ENCODE results near the gene RFX4. TPM values are rescaled to one million over a fixed set of nuclear protein-coding genes. Genes with fewer than 3 reads are reported as not detected.

Gene RFX4
- total and polyA plus RNA-seq, 2 of the 8 experiments (the other 6 are each of a cell fraction or from before 2014, with no cell fraction given): 0.06 TPM; not detected in 1

GRCh38 chr12:106804668-106805067 is 221.9 kb downstream of the RFX4 start:
- POLR2A ChIA-PET (ENCODE audit: partially characterized antibody): no interaction called here
- H3K27me3 ChIP-seq (replicated peaks in 1 of 4; ENCODE audit: control insufficient read depth in 3 of 4, extremely low read depth in 1 of 4, insufficient read depth in 3 of 4, low read length in 3 of 4): no peaks in the 10 kb centered on the region
- 82 to 100% methylated on average over 1 to 3 of the region's 3 CpGs for WGBS, 2 experiments (ENCODE audit: extremely low coverage in 1 of 2, insufficient coverage in 1 of 2, insufficient read length in 1 of 2, insufficient replicate concordance in 2 of 2, low coverage in 1 of 2, low lambda C conversion rate in 2 of 2, missing lambda C conversion rate in 1 of 2)

More at GRCh38 chr12:106804668-106805067, 221.9 kb downstream of the RFX4 start:
- FAIRE-seq: no peak
- H4K91ac ChIP-seq (replicated peaks; ENCODE audit: insufficient read length, low read length): no peak overlapping the region
- no peak overlapping the region for H2BK12ac ChIP-seq (ENCODE audit: low read depth, low read length)
- H3K9me3 ChIP-seq (ENCODE audit: insufficient read depth in 2 of 2, low read depth in 1 of 2, low read length in 1 of 2): no peaks in the 10 kb centered on the region
- H3K79me2 ChIP-seq (ENCODE audit: control insufficient read depth in 1 of 2, insufficient read depth in 2 of 2, low read length in 2 of 2): peaks cover 0 to 5% of the 10 kb centered on the region in 2 experiments; a peak in 1 of 4 replicates
- H2BK5ac ChIP-seq (ENCODE audit: low read depth, low read length): no peak overlapping the region
- no peak overlapping the region for H3K14ac ChIP-seq (ENCODE audit: insufficient read length)
- H2BK15ac ChIP-seq (ENCODE audit: low read length): no peak overlapping the region
- no peak overlapping the region for H2AFZ ChIP-seq (ENCODE audit: low read length)
- H3K4ac ChIP-seq (replicated peaks; ENCODE audit: insufficient read length, low read depth, low read length): no peak overlapping the region
- no peak overlapping the region for H3K56ac ChIP-seq (replicated peaks; ENCODE audit: insufficient read length, low read depth, low read length)
- H3K23ac ChIP-seq (ENCODE audit: insufficient read length): no peak overlapping the region
- H3K4me1 ChIP-seq (replicated peaks in 1 of 4; ENCODE audit: control insufficient read depth in 3 of 4, insufficient read depth in 4 of 4, low read length in 3 of 4): no peaks in the 10 kb centered on the region
- no peak overlapping the region for H3K27ac ChIP-seq (ENCODE audit: low read depth, low read length)
- H3K18ac ChIP-seq (ENCODE audit: extremely low read depth, low read length): no peak overlapping the region
- no peaks in the 10 kb centered on the region for H3K23me2 ChIP-seq (ENCODE audit: low read depth, low read length)
- H3K79me1 ChIP-seq (ENCODE audit: low read depth, low read length): no peaks in the 10 kb centered on the region
- no peak overlapping the region for H3K4me2 ChIP-seq (ENCODE audit: insufficient read depth in 1 of 2, low read depth in 2 of 2, low read length in 2 of 2)
- no peaks in the 10 kb centered on the region for H4K20me1 ChIP-seq (replicated peaks in 1 of 2; ENCODE audit: control insufficient read depth in 1 of 2, insufficient read depth in 2 of 2, low read length in 2 of 2)
- H4K5ac ChIP-seq (ENCODE audit: insufficient read length, low read depth, low read length): no peak overlapping the region
- no peak overlapping the region for H3K4me3 ChIP-seq (ENCODE audit: extremely low read depth in 1 of 4, insufficient read depth in 2 of 4, low read depth in 3 of 4, low read length in 4 of 4)
- H4K8ac ChIP-seq (ENCODE audit: extremely low read depth, insufficient read depth, low read length): no peak overlapping the region
- TF ChIP-seq MAFK (IDR thresholded peaks at IDR 0.05; ENCODE audit: low read depth, low read length) (no peak), HDAC2 (IDR thresholded peaks at IDR 0.05; ENCODE audit: borderline replicate concordance in 1 of 2, low read depth in 2 of 2, low read length in 2 of 2) (no peak)
- DNase-seq (ENCODE audit: low read depth in 1 of 2, low spot score in 2 of 2): no peak
- no peak overlapping the region for H2AK5ac ChIP-seq (ENCODE audit: low read depth, low read length)
- no peak overlapping the region for H2BK120ac ChIP-seq (replicated peaks; ENCODE audit: low read depth, low read length)
- CTCF ChIA-PET (ENCODE audit: partially characterized antibody): interaction anchor here (1.7 kb wide), 1 partner anchor 36 kb away, joined by 3 read pairs; no protein-coding TSS in a partner anchor
- H3K9ac ChIP-seq (replicated peaks in 1 of 4; ENCODE audit: extremely low read depth in 1 of 4, low read depth in 3 of 4, low read length in 3 of 4): no peak overlapping the region
- H2BK20ac ChIP-seq (ENCODE audit: low read length): no peak overlapping the region
- H3K36me3 ChIP-seq (ENCODE audit: control insufficient read depth in 2 of 4, insufficient read depth in 4 of 4, low read length in 3 of 4): peaks cover 2 to 9% (median 5%) of the 10 kb centered on the region in 4 experiments; a peak in 5 of 8 replicates

Other genes starting within 250 kb of the RFX4 start
- 13.0 and 13.2 TPM in 2 replicates for gene POLR3B, start 225.3 kb upstream of the RFX4 start, total RNA-seq (2021; fragmentation: NEBNext Ultra II Directional; extraction: Animal tissue kit (Norgen Biotek cat#: 25700))
- 4.2 and 5.0 TPM in 2 replicates for gene POLR3B, start 225.3 kb upstream of the RFX4 start, polyA plus RNA-seq (2011; rRNA removed)
- 23.6 and 25.3 TPM in 2 replicates for gene RIC8B, start 191.7 kb downstream of the RFX4 start, total RNA-seq (2021; fragmentation: NEBNext Ultra II Directional; extraction: Animal tissue kit (Norgen Biotek cat#: 25700))
- 5.7 and 8.2 TPM in 2 replicates for gene RIC8B, start 191.7 kb downstream of the RFX4 start, polyA plus RNA-seq (2011; rRNA removed)